NOMO-1 (cell line): ENCODE results near the gene KCNQ1OT1.
A peak's percentile ranks its signal among the peaks of the same experiment; 100 is the strongest.

Source experiments
- DNase-seq, 2 experiments: peaks; one replicate each; lab custom pipeline; 2025; ENCODE audit not compliant: unreplicated experiment in 2 of 2; lab: John Stamatoyannopoulos, UW

KCNQ1OT1 gene

DNA sequence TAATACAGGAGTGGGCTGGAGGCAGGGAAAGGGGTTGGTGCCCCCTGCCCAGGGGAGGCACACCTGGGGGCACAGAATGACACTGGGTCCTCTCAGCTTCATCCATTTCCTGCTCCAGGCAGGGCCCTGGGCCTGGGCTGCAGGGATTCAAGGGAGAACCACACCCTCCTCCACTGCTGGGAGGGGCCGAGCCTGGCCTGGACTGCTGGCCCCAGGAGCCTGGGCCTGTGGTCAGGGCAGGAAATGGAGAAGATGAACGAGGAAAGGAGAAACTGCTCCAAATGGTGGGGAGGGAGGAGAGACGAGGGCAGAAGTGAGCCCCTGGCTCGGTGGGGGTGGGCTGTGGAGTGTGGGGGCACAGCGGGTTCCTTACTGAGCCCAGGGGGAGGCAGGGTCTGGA lies 38.1 kb upstream of the KCNQ1OT1 start:
- DNase-seq: peak in 1 of 2 experiments; percentile 2

DNA sequence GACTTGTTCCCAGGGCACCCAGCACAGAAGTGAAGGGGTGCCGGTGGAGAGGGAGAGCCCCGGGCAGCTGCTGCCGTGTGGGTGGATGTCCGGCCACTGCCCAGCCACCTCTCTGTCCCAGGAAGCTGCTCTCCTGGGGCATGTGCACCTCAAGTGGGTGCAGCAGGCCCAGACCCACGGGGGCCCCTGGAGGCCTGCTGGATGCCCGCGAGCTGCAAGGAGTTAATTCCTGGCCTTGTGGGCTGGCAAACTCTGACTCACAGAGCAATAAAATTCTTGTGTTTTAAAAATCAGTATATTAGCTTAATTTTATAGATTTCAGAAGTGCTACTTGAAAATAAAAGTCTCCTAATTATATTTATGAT lies 37.4 kb upstream of the KCNQ1OT1 start:
- DNase-seq: no peak

DNA sequence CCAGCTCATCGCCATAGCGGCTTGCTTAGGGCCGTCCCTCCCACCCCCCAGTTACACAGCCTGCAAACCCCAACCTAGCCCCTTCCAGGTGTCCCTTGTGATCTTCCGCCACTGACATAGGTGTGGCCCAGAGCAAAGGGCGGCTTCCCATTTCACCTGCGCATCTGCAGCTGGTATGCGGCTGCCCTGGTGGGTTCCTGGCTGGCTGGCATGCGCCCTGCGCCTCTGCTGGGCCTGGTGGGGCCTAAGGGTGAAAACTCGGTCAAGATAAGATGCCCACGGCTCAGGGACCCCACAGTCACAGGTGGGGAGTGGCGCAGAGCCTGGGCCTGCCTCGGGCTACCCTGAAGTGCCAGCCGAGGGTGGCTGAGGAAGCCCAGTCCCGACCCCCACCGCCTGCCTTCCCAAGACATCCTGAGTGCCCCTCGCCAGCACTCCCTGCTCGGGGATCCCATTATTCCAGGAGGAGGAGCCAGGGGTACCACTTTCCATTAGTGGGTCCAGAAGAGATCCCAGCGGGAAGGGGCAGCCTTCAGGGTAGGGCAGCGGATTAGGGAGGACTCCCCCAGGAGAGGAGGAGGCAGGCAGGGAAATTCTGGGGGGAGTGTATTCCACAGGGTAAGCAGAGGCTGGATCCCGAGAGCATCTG lies 36.9 kb upstream of the KCNQ1OT1 start:
- no peak for DNase-seq

DNA sequence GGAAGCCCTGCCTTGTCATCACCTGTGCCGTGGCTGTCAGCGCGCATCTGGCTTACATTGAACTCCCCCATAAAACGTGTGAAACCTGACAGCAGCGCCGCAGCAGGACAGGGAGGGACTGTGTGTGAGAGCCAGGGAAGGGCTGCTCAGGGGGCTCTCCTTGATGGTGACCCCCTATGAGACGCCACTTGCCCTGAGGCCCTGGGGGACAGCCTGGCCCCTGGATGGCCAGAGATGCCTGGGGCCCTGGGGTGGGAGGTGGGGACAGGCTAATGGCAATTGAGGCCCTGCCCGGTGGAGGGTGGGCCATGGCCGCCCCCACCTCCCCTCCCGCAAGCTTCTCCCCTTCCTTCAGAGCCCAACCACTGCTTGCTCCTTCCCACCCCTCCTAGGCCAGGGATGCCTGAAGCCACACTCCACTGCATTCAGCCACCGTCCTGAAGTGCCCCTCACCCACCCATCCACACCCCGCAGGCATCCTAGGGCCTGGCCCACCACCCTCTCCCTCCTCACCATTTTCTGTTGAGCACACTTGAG lies 35.3 kb upstream of the KCNQ1OT1 start:
- no peak for DNase-seq

GRCh38 chr11:2734181-2735052 lies 34.6 kb upstream of the KCNQ1OT1 start:
- no peak for DNase-seq

DNA sequence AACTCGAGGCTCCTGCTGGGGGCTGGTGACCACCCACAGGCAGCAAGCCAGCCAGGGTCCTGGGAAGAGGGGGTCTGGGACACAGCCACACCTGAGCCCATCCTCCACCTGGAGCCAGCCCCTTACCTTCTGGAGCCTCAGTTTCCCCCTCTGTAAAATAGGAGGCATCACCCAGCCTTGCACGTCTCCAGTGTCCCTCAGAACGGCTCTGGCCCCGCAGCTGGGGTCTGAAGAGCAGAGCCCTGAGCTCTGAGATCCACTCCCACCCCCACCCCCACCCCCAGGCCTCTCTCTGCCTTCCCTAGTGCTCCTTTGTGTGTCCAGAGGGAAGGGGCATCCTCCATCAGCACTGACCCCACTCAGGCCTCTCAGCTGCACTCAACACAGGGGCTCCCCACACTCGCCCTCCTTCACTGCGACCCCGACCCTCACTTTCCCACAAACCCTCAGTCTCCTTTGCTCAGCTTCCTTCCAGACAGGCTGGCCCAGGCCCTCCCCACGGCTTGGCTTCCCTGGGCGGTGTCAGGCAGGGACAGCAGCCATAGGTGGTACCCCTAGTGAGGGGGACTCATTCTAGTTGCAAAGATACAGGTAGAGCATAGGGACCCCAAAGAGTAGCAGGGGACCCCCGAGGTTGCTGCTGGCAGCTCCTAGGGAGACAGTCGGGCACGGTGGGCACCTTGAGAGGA lies 33.3 kb upstream of the KCNQ1OT1 start:
- DNase-seq: no peak

DNA sequence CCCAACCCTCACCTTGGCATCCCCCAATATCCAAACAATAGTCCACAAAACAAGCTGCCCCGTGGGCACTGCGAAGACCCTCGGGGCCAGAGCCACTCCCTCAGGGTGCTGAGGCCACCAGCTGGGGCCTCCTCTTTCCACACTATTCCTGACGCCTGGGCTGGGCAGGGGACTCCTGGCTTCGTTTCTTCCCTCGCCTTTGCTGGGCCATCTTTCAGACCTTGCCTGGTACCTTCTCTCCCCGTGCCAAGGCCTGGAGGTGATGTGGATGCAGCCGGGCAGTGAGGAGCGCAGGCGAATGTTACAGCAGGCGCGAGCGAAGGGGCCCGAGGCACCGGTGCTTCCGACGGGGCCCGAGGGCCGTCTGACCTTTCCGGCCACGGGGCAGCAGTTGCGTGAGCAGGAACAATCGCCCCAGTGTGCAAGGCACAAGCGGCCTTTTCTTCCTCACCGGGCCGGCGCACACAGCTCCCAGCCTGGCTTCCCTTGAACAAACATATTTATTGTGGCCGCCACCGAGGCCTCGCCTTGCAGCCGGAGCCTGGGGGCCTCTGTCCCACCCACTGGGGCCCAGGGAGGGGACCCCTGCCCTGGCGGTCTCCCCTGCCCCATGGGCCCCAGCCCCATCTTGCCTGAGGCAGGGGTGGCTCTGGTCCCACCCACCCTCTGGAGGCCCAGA lies 32.6 kb upstream of the KCNQ1OT1 start:
- no peak for DNase-seq

DNA sequence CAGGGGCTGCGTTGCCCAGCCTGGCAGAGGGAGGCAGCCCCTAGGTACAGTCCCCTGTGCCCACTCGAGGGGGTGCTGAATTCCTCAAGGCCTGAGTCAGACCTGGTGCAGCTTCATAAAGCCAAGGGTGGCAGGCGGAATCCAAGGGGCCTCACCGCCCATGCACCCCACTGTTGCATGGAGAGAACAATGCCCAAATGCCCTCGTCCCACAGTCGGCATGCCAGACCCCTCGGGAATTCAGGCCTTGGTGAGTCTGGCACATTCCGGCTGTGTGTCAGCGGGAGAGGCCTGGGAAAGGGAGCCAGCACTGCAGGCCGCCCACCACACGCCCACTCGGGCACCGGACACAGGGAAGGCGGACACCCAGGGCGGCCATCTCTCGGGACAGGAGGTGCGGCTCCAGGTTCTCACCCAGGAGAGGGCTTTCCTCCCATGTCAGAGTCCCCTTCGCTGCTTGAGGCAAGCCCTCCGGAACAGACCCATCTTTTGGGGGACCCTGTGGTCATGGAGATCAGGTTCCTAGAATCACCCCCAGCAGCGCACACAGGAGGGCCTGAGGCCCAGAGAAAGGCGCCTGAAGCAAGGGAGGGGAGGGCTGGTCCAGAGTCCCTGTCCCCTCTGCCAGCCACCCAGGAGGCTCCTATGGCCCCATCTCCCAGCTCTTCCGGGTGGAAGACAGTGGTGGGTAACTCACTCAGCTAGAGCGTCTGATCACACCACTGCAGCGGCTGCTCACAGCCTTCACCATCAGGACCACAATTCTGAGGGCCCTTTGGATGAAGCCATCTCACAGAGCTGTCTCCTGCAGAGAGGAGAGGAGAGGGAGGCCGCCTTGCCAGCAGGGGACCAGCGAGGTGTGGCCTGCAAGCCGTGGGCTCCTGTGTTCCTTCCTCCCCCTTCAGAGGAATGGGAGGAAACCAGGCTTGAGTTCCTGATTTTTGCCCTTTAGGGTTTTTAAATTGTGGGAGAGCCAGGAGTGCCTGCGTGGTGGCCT lies 31.6 kb upstream of the KCNQ1OT1 start:
- DNase-seq: no peak

DNA sequence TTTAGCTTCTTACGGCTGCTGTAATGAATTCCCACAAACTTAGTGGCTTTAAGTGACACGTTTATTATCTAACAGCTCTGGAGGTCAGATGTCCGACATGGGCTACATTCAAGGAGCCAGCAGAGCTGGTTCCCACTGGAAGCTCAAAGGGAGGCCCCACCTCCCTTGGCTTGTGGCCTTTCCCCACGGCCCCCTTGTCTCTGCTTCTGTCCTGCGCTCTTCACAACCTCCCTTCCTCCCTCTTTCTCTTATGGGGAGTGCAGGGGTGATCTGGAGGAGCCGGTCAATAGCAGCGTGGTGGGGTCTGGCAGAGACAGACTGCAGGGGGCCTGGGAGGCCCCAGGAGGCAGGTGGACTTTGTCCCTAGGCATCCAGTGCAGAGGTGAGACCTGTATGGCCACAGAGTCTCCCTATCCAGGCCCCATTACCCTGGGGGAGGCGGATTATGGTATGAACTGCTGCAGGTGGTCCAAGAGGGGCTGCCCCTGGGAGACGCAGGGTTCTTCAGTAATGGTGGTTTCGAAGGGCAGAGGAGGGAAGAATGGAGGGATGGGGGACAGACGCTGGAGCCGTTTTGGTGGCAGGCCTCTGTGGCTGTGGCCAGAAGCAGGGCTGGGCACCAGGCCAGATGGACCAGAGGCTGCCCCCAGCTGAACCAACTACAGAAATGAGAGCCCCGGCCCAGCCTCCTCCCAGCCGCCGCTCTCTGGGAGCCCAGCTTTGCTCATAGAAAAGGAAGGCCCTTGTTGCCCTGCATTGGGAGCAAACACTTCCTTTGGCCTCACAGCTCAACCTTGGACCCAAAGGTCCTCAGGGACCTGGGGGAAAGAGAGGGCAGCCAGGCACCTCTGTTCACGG lies 30.7 kb upstream of the KCNQ1OT1 start:
- DNase-seq: no peak

DNA sequence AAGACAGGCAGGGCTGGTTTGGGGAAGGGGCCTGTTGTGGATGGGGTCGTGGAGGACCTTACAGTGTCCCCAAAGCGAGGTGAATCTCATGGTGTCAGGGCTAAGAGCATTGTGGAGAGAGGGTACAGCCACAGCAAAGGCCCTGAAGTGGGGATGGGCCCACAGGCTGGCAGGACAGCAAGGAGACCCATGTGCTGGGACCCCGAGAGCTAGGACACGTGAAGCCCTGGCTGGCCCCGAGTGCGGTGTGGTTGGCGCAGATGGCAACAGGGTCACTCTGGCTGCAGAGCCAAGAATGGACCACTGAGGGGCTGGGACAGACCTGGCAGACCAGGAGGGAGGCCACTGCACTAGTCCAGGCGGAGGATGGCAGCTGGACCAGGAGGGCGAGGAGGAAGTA lies 30.0 kb upstream of the KCNQ1OT1 start:
- no peak for DNase-seq

DNA sequence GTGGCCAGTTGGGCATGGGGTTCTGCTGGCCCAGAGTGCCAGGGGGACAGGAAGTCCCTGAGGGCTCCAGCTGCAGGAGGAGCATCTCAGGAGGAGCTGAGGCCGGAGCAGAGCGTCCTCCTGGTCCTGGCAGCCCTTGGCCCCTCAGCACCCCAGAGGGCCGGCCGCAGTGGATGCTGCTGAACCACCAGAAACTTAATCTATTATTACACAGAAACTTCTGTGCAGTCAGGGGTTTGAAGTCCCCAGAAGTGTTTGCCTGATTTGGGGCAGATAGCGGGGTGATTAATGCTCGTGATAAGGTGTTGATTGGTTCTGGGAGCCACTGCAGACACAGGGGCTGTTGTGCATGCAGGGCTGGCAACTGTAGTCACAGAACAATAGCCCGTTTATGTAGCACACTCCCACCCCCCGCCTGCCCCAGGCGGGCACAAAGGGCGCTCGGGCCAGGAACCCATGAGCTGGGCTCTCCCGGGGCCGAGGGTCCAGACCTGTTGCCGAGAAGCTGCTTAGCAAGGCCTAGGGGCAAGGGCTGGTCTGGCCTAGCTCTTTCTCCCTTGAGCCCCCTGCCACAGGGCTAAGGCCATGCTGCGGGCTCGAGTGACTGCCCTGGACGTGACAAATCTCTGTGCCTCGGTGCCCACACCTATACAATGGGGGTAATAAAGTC lies 29.0 kb upstream of the KCNQ1OT1 start:
- DNase-seq: no peak

GRCh38 chr11:2728128-2728662 lies 28.4 kb upstream of the KCNQ1OT1 start:
- no peak for DNase-seq

DNA sequence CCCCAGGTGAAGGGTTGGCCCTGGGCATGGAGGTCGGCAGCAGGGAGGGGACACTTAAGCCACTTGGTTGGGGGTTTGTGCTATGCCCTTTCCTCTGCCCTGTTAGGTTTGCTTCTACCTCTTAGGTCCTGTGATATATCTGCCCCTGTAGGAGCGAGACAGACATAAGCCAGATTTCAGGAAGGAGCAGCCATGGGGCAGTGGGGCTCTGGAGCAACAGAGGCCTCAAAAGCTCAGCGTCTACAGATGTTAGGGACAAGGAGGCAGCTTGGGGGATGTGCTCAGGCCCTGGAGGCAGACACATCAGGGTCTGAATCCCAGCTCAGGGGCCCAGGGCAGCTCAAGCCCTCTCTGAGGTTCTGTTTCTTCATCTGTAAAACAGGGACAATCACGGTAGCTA lies 27.2 kb upstream of the KCNQ1OT1 start:
- DNase-seq: no peak

DNA sequence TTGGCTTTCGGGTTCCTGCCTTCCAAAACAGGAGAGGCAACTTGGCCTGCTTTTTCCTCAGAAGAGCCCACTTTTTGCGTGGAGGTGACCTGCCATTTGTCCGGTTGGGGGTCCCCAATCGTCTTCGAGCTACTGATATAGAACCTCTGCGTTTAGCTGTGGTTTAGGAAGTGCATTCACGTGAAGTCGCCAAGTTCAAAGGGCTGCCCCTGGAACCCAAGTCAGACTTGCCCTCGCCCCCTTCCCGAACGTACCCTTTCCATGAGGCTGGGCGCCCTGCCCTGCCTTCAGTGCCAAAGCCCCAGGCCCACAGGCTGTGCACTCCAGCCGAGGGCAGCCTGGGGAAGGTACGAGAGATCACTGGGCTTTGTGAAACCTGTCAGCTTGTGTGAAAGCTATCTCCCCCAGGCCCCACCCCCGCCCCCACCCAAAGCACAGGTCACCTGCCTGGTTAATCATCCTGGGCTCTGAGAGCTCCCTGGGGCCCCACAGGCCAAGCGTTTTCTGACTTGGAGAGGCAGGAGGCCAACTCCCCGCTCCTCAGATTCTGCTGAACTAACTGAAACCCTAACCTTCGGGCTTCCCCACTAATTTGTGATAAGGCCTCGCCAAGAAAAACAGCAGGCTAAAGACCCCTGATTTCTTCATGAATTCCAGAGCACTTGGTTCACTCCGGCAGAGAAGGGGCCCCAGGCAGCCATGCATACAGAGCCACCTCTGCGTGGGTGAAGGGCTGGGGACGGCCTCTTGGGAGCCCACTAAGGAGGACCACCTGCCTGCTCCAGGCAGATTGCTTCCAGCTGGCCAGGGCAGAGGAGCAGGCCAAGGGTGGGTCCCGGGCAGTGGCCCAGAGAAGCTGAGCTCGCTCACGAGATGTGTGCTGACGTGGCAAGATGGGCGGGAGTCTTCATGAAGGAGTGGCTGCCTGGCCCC lies 25.8 kb upstream of the KCNQ1OT1 start:
- no peak for DNase-seq

- no peak for DNase-seq
Measured at GRCh38 chr11:2724653-2725367, 25.0 kb upstream of the KCNQ1OT1 start.

GRCh38 chr11:2724104-2724503 lies 24.3 kb upstream of the KCNQ1OT1 start:
- DNase-seq: no peak
